ENCODE results near the gene AGPAT2. TPM values are rescaled to one million over a fixed set of nuclear protein-coding genes. Genes with fewer than 3 reads are reported as not detected.

The AGPAT2 gene
- total RNA-seq, 6 donors from 2014 or later, result 70.2 to 242 (median 140) TPM

- Histone ChIP-seq H3K27me3 (no peaks in the 10 kb centered on the region), H3K4me1 (peaks cover 36 to 64% (median 39%) of the 10 kb centered on the region in 4 donors), H3K4me3 (peak overlapping the region in 3 of 4 donors; percentile 66 to 88 (median 73)), H3K9me3 (no peaks in the 10 kb centered on the region), H3K27ac (peak overlapping the region in 3 of 4 donors; percentile 92 to 97 (median 95)), H3K36me3 (peaks cover 0 to 5% (median 2%) of the 10 kb centered on the region in 4 donors)
- peak in 1 of 2 donors; percentile 57 for DNase-seq
- no peak for ATAC-seq (ENCODE audit: low FRiP score in 2 of 2)
- WGBS, 2 donors, result 80 to 83% methylated on average over 2 to 5 of the region's 7 CpGs
- TF ChIP-seq CTCF (IDR thresholded peaks at IDR 0.05) (no peak), POLR2A (IDR thresholded peaks at IDR 0.05) (peak in 1 of 4 donors; percentile 19)
These were observed 2.0 kb downstream of the AGPAT2 start for GRCh38 chr9:136685216-136685615.

- ATAC-seq (ENCODE audit: low FRiP score in 2 of 2), result no peak
These were observed 2.5 kb downstream of the AGPAT2 start for GRCh38 chr9:136684799-136685198.

GRCh38 chr9:136684339-136684738, 2.9 kb downstream of the AGPAT2 start:
- Histone ChIP-seq H3K4me3 (peak overlapping the region in 1 of 4 donors; percentile 66), H3K27me3 (no peaks in the 10 kb centered on the region), H3K4me1 (peaks cover 41 to 67% (median 47%) of the 10 kb centered on the region in 4 donors), H3K36me3 (peaks cover 0 to 5% (median 2%) of the 10 kb centered on the region in 4 donors), H3K9me3 (no peaks in the 10 kb centered on the region), H3K27ac (peak overlapping the region in 1 of 4 donors; percentile 97)
- ATAC-seq (ENCODE audit: low FRiP score in 2 of 2) (no peak), DNase-seq (peak in 1 of 2 donors; percentile 70)
- WGBS, 2 donors, result 85 to 88% methylated on average over 14 to 15 of the region's 15 CpGs
- TF ChIP-seq EP300 (IDR thresholded peaks at IDR 0.05) (no peak), POLR2A (IDR thresholded peaks at IDR 0.05) (no peak), POLR2AphosphoS5 (IDR thresholded peaks at IDR 0.05) (no peak), CTCF (IDR thresholded peaks at IDR 0.05) (no peak)

More at GRCh38 chr9:136684799-136685198, 2.5 kb downstream of the AGPAT2 start:
- Histone ChIP-seq H3K9me3 (no peaks in the 10 kb centered on the region), H3K36me3 (peaks cover 0 to 5% (median 2%) of the 10 kb centered on the region in 4 donors), H3K4me3 (peak overlapping the region in 2 of 4 donors; percentile 66 to 73), H3K27ac (peak overlapping the region in 3 of 4 donors; percentile 92 to 97 (median 95)), H3K4me1 (peaks cover 37 to 64% (median 43%) of the 10 kb centered on the region in 4 donors), H3K27me3 (no peaks in the 10 kb centered on the region)
- peak in 1 of 2 donors; percentile 43 for DNase-seq
- 71 to 84% methylated on average over 14 to 15 of the region's 15 CpGs for WGBS, 2 donors
- no peak for TF ChIP-seq POLR2A (IDR thresholded peaks at IDR 0.05)
- no peak for TF ChIP-seq POLR2AphosphoS5 (IDR thresholded peaks at IDR 0.05)

GRCh38 chr9:136683755-136684154, 3.5 kb downstream of the AGPAT2 start:
- Histone ChIP-seq H3K27ac (no peak overlapping the region), H3K9me3 (no peaks in the 10 kb centered on the region), H3K4me3 (no peak overlapping the region), H3K27me3 (no peaks in the 10 kb centered on the region), H3K36me3 (peaks cover 0 to 5% (median 2%) of the 10 kb centered on the region in 4 donors), H3K4me1 (peaks cover 43 to 68% (median 50%) of the 10 kb centered on the region in 4 donors)
- TF ChIP-seq CTCF (IDR thresholded peaks at IDR 0.05) (no peak), POLR2A (IDR thresholded peaks at IDR 0.05) (no peak), EP300 (IDR thresholded peaks at IDR 0.05) (no peak), POLR2AphosphoS5 (IDR thresholded peaks at IDR 0.05) (no peak)
- ATAC-seq (ENCODE audit: low FRiP score in 2 of 2) (no peak), DNase-seq (peak in 1 of 2 donors; percentile 45)
- WGBS, 2 donors, result 89 to 95% methylated on average over 4 to 14 of the region's 14 CpGs

- ATAC-seq (ENCODE audit: low FRiP score in 2 of 2) (no peak), DNase-seq (peak in 1 of 2 donors; percentile 60)
- Histone ChIP-seq H3K36me3 (peaks cover 0 to 5% (median 2%) of the 10 kb centered on the region in 4 donors), H3K27me3 (no peaks in the 10 kb centered on the region), H3K9me3 (no peaks in the 10 kb centered on the region), H3K4me1 (peaks cover 43 to 68% (median 55%) of the 10 kb centered on the region in 4 donors), H3K27ac (no peak overlapping the region), H3K4me3 (no peak overlapping the region)
- WGBS, 2 donors, result 94 to 95% methylated on average over 7 to 16 of the region's 16 CpGs
- no peak for TF ChIP-seq EP300 (IDR thresholded peaks at IDR 0.05)
- TF ChIP-seq POLR2A (IDR thresholded peaks at IDR 0.05), result peak in 1 of 4 donors; percentile 35
These were observed 4.0 kb downstream of the AGPAT2 start for GRCh38 chr9:136683173-136683745.
